HL-60 (cell line): ENCODE data around the gene CSNK1A1.

ENCODE experiments used
- CTCF ChIP-seq: IDR thresholded peaks from one replicate; pipeline ENCODE4 v1.5.1; 2011; ENCODE audit warnings: low read length, control low read depth, inconsistent platforms; ENCODE audit not compliant: insufficient read depth
- POLR2AphosphoS5 ChIP-seq: IDR thresholded peaks from 2 replicates; pipeline ENCODE4 v1.6.1; 2012; ENCODE audit warnings: low read depth

GRCh38 chr5:149586708-149587318 is 35.6 kb upstream of the CSNK1A1 start:
- TF ChIP-seq CTCF = no peak
- no peak for TF ChIP-seq POLR2AphosphoS5
